ENCODE results near the gene TMEM138. TPM values are rescaled to one million over a fixed set of nuclear protein-coding genes. Genes with fewer than 3 reads are reported as not detected.

The TMEM138 gene
- 32.5 and 33.4 TPM in 2 replicates for polyA plus RNA-seq (2014; cell fraction: cytosol; rRNA removed)
- 68.6 and 89.8 TPM in 2 replicates for polyA plus RNA-seq (2014; cell fraction: nucleus; rRNA removed)

DNA sequence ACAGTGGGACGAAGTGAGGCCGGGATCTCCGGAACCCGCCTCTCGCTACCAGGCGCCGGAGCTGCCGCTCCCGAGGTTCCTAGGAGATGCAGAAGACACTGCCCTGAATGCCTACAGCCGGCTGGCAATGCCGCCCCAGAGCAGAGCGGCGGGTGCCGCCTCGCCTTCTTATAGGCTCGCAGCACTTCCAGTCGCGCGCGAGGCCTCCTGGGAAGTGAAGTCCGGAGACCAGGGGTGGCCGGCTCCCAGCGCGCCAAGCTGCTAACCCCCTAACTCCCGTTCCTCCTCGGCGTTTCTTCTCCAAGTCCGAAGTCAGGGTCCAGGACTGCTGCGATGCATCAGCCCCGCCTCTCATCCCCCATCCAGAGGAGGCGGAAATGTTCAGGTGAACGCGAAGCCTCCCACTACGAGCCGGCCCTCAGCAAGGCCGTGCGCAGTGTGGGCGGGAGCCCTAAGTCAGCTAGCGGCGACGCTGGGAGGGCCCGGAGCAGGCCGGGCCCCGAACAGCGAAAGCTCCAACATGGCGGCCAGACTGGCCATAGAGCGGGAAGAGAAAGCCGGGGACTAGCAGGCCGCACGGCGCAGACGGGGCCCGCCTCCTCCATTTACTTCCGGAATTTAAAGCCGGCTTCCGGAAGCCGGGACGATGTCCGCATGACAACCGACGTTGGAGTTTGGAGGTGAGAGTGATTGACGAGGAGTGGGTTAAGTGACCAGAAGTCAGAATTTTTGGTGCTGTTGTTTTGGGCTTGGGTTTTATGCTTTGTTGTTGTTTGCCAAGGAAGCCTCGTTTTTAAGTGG is at the start of gene TMEM138, which contains the start of gene CYB561A3:
TSS of gene TMEM138 (plus strand) at position 634 of the 801 bp plus-strand sequence. CDS start 2,017 bp downstream, outside the sequence.
TSS of gene CYB561A3 (minus strand) at position 142 of the 801 bp plus-strand sequence. CDS start 5,169 bp downstream, outside the sequence.
- DNase-seq (ENCODE audit: low spot score), result peak; percentile 95

DNA sequence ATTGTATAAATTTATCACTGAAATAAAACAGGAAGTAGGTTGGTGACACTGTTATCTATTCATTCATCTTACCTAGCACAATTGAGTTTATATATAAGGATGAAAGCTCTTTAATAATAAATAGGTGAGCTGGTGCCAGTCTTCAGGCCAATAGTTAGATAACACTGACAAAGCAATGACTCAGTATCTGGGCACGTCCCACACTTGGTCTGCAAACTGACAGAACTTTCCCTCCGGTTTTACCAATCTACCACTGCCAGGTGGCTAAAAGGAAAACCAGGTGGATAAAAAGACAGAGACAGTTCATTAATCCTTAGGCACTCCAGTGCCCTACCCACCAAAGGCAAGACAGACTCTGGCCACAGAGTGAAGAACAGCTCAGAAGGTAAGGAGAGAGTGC is 46.9 kb upstream of the TMEM138 start:
- DNase-seq (ENCODE audit: low spot score), result no peak

DNA sequence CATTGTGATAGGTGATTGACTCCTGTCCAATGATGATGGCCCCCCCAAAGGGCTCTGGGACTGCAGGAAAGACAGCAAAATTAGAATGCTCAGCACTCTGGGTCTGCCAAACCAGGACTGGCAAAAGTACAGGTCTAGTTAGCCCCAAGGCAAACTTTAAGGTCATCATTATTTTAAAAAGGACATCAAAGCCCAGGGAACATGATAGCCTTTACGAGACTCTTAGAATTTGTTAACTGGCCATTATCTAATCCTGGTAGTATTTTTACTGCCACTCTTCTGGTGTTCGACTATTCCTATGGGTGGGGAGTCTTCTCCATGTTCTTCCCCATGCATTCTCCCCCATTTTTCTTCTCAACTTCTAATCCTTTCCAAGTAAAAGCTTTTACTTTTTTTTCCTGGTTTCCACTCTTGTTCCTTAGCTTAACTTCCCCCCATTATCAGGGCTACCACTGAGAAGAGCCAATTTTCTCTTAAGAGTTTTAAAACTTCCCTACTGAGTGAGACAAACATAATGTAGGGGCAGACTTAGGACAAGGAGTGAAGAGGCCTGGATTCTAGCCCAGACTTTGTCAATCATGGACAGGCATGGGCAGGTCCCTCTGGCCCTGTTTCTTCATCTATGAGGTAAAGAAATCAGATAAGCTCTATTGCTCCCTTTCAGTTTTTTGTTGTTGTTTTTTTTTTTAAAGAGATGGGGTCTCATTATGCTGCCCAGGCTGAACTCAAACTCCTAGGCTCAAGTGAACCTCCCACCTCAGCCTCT is 36.3 kb upstream of the TMEM138 start:
- DNase-seq (ENCODE audit: low spot score), result no peak

DNA sequence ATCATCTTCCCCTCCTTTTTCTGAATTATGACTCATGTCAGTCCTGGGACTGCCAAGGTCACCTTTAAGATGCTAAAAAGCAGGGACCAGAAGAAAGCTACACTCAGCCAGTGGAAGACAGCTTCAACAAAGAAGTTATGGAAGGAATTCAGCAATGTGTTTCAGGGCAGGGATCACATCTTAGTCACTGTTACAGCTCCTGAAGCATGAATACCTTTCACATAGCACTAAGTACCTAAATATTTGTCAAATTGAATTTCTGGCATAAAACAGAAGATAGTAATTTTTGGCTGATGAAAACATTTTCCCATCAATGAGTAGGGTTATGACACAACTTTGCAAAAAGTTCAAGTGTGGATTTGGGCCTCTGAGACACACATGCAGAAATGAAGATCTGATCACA is 34.5 kb upstream of the TMEM138 start:
- no peak for DNase-seq (ENCODE audit: low spot score)

DNA sequence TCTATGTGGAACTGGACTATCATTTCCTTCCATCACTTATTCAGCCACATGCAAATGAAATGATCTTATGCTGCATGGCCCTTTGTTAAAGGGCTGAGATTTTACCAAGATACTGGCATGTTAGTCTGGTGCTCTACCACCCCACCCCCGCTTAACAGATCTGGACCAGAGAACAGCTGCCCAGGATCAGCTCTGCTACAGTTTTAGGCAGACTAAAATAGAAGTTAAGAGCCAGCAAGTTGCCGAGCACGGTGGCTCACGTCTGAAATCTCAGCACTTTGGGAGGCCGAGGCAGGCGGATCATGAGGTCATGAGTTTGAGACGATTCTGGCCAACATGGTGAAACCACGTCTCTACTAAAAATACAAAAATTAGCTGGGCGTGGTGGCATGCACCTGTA is 33.8 kb upstream of the TMEM138 start:
- no peak for DNase-seq (ENCODE audit: low spot score)

DNA sequence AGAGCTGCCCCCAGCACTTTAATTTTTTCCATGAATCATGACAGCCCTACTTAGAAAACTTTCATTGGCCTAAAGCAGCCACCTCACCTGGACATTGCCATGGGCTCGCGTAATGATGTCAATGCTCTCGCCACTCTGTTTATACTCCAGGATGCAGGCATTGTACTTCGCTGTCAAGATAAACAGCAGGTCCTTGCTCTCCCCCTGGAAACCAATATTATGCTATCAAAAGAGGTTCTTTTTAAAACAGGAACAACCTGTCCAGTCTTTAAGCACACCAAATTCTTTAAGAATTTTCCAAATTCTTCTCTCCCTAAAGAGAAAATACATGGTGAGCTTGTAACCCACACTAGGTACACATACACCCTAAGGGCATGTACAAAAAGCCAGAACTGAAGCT is 32.3 kb upstream of the TMEM138 start:
- DNase-seq (ENCODE audit: low spot score), result no peak

DNA sequence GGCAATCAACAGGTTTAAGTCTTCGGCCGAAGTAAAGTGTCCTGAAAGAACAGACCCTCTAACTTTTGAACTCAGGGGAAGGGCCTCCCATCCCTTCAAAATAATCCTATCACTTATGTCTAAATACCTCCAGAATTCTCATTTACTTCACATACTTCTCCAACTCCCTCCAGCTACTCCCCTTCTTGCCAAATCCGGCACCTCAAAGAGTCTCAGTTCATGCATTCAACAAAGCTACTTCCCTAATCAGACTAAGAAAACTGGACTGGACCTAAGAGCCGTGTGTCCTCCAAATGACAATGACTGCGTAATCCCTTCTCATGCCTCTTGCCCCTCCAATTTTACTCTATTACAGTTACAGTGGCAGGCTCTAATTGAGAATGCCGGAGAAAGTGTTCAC is 30.5 kb upstream of the TMEM138 start:
- DNase-seq (ENCODE audit: low spot score), result no peak

DNA sequence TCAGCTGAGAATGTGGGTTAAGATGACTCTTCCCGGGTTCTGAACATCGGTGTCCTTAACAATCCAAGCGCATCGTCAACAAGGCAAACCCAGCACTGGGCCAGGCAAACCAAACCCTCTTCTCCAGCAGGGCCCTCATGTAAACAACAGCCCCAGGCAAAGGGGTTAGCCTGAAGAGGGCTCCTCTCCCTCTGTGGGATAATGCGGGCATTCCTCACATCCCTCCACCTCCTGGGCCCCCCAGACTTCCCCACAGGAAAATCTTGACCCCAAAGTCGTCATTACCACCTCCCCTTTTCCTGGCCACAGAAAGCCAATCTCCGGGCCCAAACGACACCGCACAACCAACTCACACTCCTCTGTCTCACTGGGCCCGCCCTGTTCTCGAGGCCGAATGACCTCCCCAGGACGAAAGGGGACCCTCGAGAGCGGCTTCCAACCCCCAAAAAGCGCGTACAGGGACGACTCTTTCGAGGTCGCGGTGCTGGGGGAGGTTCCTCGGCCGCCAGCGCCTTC is 29.8 kb upstream of the TMEM138 start:
- DNase-seq (ENCODE audit: low spot score), result no peak

DNA sequence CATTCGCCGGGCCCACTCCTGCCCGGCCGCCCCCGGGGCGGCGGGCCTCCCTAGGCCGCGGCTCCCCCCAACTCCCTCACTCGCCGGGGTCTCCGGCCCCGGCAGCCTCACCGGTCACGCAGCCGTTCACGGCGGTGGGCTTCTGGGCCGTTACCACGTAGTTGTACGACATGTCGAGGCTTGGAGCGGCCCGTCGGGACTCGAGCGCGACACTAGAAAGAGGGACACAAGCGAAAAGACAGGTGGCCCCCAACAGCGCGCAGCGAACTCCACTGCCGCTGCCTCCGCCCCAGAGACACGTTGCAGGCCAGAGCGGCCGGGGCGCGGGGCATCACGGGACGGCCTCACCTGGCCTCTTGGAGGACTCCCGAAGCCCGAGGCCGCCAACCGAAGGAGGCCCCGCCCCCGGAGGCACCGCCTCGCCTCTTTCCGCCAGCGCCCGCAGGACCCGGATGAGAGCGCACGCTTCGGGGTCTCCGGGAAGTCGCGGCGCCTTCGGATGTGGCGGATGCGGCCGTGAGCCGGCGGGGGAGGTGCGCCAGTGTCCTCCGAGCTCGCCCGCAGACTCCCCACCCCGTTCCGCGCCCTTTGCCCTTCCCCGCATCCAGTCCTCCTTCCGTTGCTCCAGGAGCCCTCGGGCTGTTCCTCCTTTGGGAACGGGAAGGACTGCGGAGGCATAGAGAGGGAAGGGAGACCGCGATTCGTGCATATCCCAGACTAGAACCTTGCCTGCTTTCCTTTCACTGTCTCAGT is 29.2 kb upstream of the TMEM138 start, which contains the start of the genes DDB1 and TKFC:
TSS of gene DDB1 (minus strand) at position 309 of the 753 bp plus-strand sequence. CDS start at position 172, 137 bp downstream.
TSS of gene TKFC (plus strand) at position 432 of the 753 bp plus-strand sequence. CDS start 1,501 bp downstream, outside the sequence.
- peak; percentile 93 for DNase-seq (ENCODE audit: low spot score)

DNA sequence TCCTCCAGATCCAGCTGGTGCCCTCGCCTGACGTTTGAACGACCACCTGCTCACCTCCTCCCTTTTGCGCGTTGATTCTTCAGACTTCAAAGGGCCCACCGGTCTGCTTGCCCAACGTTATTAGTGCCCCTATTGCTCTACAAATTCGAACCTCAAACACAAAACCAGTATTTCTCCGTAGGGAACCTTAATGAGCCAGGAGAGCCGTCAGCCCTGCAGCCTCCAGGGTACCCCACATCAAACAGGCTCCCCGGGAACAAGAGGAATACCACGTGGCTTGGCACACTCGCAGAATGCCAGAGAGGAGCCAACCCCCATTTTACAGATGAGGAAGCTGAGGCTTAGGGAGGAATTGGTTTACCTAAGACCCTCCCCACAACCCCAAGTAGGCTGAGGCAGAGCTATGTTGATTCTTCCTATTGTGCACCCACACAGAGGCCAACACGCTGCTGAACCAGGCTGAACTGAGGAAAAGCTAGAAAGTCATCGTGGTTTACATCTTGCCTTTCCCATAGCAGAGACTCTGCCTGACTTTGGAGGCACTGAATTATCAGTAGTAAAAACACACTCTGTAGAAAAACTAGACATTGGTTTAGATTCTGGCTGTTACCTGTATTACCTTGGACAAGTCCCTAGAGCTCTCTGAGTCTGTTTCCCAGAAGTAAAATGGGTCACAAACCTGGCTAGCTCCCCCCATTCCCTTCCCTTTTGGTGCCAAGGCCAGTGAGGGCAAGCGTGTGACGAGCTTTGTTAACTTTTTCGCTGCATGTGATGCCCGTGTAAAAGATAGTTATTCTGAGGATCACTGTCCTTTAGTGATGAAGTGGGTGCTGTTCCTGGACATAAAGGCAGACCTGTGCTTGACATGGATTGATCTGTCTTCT is 28.4 kb upstream of the TMEM138 start:
- no peak for DNase-seq (ENCODE audit: low spot score)

DNA sequence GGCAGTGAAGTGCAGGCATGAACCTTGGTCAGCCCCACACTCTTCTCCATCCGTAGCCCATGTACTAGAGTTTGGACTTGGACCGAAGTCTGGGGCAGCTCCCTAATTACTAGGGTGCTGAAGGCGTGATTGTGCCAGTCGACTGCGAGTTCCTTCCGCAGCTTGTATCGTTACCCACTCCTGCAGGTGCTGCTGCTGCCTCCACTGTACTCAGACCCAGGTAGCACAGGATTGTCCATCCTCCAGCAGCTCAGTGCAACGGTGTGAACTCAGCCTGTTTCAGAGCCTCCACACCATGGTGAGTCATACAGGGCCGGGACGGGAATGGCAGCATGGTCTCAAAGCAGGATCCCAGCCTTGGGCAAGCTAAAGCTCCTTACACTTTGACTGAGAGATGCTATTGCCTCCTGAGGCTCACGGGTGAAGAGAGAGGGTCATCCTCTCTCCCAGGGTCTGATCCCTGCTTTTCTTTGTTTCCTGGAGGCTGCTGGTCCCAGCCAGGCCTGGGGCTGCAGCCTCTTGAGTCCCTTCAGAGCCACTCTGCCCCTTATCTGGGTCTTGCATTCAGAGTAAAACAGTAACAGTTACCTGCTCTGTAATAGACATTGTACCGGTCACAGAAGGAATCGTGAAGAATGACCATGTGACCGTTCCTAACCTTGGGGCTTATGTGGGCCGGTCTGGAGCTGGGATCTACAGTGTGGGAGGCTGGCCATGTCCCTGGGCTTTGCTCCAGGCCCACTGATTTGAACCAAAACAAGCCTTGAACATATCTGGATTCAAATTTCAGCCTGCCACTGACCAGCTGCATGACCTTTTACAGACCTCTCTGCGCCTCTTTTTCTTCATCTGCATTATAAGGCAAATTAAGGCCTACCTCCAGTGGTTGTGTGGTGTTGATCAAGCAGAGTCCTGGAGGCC is 27.5 kb upstream of the TMEM138 start:
- no peak for DNase-seq (ENCODE audit: low spot score)

DNA sequence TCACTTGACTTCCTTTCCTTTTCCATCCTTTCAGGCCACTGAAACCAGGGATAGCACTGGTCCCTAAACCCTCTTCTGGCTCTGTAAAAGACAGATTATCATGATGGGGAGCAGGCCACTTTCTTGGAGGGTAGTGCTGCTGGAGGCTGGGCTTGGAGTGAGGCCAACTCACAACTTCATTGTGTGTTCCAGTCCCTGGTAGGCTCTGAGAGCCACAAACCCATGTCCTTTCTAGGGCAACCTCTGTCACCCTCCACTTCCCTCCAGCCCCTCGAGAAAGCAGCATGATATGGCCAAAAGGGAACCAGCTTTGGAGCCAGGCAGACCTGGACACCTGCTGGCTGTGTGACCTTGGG is 26.8 kb upstream of the TMEM138 start:
- DNase-seq (ENCODE audit: low spot score), result no peak

DNA sequence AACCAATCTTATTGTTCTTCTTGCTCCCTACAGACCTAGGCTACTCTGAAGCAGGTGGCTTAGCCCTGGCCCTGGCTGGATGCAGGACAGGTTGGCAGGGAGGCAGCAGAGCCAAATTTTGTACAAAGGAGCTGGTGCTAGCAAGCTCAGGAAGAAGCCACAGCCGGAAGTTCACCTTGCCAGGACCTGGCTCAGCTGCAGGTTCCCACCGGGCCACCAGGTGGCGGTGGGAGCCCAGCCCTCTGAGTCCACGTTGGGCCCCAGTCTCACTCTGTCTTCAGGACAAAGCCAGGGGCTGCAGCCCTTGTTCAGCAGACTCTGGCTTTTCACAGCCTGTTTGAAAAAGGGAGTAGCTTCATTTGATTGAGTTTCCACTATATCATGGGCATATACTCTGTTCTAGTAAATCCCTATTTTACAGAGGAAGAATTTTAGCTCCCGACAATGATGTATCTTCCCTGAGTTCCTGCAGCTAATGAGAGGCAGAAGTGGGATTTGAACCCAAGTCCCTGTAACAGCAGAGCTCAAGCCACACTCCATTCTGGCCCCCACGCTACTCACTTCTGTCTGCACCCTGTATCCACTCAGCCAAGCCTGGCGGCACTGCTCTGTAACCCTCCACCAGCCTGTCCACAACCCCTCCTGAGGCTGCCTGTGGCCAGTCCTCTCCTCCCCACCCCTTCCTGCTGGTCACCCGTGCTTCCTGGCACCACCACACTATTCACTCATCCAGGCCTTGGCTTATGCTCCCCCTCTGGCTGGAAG is 25.8 kb upstream of the TMEM138 start:
- peak; percentile 85 for DNase-seq (ENCODE audit: low spot score)

DNA sequence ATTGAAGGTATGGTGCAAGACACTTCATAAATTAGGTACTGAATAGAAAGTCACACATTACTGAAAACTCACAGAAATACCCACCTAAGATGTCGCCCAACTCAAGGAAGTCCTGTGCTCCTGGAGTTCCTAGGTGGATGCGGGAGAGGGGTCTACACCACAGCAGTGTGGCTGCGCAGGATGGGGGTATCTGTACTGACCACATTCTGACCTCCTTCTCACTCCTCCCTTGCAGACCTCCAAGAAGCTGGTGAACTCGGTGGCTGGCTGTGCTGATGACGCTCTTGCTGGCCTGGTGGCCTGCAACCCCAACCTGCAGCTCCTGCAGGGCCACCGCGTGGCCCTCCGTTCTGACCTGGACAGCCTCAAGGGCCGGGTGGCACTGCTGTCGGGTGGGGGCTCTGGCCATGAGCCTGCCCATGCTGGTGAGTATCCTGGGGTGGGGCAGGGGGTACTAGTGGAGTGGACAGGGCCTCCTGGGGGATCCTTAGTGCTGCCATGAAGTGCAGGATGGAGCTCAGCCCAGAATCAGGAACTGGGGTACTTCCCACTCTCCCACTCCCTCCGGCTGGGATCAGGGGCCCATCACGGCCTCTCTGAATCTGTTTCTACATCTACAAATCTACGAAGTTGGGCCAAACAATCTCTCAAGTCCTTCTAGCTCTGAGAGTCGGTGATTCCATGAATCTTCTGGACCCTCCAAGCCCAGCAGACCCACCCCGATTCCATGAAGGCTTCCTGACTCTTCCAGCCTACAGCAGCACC is 24.3 kb upstream of the TMEM138 start:
- DNase-seq (ENCODE audit: low spot score), result no peak

DNA sequence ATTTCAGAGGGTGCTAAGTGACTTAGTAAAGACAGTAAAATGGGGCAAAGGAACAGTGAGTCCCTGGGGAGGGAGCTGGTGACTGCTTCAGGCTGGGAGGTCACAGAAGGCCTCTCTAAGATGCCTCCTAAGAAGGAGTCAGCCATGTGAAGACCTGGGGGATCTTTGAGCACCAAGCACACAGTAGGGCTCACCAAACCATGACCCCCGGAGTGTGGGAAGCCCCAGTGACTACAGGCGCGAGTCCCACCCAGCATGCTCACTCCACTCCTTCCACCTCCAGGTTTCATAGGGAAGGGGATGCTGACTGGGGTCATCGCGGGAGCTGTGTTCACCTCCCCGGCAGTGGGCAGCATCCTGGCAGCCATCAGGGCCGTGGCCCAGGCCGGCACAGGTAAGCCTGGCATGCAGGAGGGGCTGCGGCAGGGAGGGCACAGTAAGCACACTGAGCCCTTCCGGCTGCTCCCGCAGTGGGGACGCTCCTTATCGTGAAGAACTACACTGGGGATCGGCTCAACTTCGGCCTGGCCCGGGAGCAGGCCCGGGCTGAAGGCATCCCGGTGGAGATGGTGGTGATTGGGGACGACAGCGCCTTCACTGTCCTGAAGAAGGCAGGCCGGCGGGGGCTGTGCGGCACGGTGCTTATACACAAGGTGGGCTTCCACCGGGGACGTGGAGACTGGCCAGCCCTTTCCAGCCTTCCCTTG is 23.2 kb upstream of the TMEM138 start:
- DNase-seq (ENCODE audit: low spot score), result no peak

DNA sequence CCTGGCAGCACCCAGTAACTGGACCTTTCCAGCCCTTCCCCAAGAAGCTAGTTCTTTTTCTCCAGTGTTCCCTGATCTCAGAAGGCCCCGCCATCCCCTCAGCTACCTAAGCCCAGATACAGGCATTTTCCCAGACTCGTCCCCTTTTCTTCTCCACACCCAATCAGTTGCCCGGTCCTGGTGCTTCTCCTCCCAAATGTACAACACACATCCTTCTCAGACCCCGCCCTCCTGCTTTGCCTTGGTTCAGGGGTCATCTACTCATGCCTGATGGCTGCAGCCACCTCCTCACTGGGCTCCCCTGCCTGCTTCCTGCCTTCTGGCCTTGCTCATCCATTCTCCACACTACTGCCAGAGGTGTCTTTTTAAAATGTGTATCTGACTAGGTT is 22.7 kb upstream of the TMEM138 start:
- no peak for DNase-seq (ENCODE audit: low spot score)

DNA sequence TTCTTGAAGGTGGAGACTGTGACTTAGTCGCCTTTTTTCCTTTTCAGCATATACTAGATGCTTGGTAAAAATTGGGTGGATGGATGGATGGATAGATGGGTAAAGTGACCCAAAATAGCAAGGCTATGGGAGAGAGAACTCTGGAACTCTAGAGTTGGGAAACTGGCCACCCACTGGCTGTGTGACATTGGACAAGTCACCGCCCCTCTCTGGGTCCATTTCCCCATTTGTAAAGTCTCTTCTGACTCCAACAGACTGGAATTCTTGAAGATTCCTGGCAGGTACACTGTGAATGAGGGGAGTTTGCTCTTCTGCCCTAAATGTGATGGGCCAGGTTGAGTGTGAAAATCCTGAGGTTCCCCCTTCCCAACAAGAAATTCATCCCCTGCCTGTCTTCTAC is 21.2 kb upstream of the TMEM138 start:
- DNase-seq (ENCODE audit: low spot score), result no peak
